ENCODE measurements around the gene LAPTM5. TPM values are rescaled to one million over a fixed set of nuclear protein-coding genes. Genes with fewer than 3 reads are reported as not detected.
A peak's percentile ranks its signal among the peaks of the same experiment; 100 is the strongest.

The LAPTM5 gene
- total RNA-seq, 2 donors from 2014 or later = 14.9 to 39.1 TPM

DNA sequence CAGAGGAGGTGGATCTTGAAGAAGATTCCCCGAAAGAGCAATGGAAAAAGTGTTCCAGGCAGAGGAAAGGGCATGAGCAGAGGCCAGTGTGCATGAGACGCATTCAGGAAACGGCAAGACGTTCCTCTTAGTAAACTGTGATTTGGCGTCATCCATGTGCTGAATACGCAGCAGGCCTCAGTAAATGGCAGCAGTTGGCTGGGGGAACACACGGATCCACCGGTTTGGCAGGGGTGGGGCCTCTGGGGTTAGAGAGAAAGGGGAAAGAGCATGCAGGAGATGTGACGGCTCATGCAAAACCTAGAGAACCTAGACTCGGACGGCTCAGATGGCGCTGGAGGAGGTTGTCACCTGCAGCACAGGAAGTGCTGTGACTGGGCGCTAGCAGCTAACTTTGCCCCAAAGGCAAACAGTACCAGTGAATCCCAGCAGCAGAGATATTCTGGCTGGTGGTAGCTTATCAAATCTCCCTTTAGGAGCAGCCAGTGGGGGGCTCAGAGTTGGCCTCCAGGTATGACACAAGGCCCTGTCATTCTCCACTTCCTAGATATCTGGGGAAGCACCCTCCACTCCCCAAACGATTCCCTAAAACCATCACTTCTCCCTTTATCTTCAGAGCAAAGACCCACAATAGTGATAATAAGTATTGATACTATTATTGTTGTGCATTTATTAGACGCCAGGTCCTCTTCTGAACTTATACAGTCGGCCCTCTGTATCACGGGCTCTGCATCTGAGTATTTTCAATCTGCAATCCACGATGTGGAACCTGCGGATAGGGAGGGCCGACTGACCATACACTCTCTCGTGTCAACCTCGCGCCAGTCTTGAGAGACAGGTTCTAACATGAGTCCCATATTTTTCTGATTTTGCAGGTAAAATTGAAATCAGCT is 7.6 kb downstream of the LAPTM5 start:
- DNase-seq (ENCODE audit: low spot score) = no peak
- Histone ChIP-seq H3K36me3 (no peaks in the 10 kb centered on the region), H3K9me3 (no peaks in the 10 kb centered on the region), H3K27ac (no peak overlapping the region), H3K4me1 (replicated peaks) (no peaks in the 10 kb centered on the region), H3K27me3 (replicated peaks; ENCODE audit: insufficient read depth) (no peaks in the 10 kb centered on the region), H3K4me3 (no peak overlapping the region)
- no peak for TF ChIP-seq POLR2AphosphoS5 (IDR thresholded peaks at IDR 0.05)
- no peak for TF ChIP-seq POLR2A (IDR thresholded peaks at IDR 0.05)
- TF ChIP-seq, protein P1, sequence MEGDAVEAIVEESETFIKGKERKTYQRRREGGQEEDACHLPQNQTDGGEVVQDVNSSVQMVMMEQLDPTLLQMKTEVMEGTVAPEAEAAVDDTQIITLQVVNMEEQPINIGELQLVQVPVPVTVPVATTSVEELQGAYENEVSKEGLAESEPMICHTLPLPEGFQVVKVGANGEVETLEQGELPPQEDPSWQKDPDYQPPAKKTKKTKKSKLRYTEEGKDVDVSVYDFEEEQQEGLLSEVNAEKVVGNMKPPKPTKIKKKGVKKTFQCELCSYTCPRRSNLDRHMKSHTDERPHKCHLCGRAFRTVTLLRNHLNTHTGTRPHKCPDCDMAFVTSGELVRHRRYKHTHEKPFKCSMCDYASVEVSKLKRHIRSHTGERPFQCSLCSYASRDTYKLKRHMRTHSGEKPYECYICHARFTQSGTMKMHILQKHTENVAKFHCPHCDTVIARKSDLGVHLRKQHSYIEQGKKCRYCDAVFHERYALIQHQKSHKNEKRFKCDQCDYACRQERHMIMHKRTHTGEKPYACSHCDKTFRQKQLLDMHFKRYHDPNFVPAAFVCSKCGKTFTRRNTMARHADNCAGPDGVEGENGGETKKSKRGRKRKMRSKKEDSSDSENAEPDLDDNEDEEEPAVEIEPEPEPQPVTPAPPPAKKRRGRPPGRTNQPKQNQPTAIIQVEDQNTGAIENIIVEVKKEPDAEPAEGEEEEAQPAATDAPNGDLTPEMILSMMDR (IDR thresholded peaks at IDR 0.05) = no peak
- WGBS = 80% methylated on average over 23 of the region's 23 CpGs
- intact Hi-C loops (cut with DNase I) = no loop called here

DNA sequence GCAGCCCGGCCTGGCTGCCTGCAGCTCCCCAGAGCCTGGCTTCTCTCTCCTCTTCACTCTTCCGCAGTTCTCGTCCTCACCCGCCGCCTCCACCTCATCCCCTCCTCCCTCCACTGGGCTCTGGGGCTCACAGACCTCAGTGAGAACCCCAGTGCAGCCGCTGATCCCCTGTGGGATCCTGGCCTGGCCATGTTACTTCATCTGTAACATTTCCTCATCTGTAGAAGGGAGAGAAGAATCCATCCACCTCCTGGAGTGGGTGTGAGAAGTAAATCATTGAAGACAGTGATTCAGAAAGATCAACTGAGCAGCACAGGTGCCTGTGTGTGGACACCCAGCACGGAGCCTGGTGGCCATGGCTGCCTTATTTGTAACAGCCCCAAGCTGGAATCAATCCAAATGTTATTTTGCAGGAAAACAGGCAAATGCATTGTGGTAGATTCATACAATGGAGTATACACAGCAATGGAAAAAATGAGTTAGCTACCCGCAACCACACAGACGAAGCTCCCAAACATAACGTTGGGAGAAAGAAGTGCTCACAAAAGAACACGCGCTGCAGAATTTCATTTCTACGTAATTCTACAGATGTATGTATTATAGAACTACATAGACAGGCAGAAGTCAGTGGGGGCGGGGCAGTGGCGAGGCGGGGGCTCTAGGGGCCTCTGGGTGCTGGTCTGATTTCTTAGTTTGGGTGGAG is 8.7 kb downstream of the LAPTM5 start:
- Histone ChIP-seq H3K4me3 (no peak overlapping the region), H3K9me3 (no peaks in the 10 kb centered on the region), H3K4me1 (replicated peaks) (no peaks in the 10 kb centered on the region), H3K27ac (peak overlapping the region in 1 of 2 donors; percentile 36), H3K27me3 (replicated peaks; ENCODE audit: insufficient read depth) (no peaks in the 10 kb centered on the region), H3K36me3 (no peaks in the 10 kb centered on the region)
- intact Hi-C loops (cut with DNase I) = no loop called here
- TF ChIP-seq POLR2A (IDR thresholded peaks at IDR 0.05) (no peak), POLR2AphosphoS5 (IDR thresholded peaks at IDR 0.05) (no peak)
- TF ChIP-seq, protein P1 (IDR thresholded peaks at IDR 0.05) = no peak
- 74% methylated on average over 16 of the region's 16 CpGs for WGBS
- DNase-seq (ENCODE audit: low spot score) = no peak

DNA sequence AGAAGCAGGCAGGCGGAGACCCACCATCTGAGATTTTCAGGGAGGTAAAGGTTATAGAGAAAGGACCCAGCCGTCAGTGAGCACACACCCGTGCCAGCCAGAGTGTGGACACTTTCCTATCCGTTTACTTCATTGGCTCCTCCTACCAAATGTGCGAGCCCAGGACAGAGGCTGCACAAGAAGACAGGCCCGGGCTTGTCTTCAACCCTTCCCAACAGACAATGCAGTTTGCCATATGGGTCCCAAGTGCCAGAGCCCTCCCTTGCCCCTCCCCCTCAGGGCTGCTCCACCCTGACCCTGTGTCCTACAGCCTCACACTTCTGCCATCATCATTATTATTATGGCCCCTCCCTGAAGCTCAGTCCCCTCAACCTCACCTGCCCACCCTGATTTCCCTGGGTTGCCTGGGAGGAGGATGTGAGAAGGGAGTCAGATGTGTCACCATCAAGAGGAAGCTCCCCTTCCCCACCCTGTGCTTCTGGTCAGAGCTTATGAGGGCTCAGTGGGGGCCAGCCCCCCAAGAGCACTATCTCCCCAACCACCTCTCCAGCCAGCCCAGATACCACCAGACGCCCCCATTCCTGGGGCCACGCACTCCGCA is 9.4 kb downstream of the LAPTM5 start:
- TF ChIP-seq POLR2A (IDR thresholded peaks at IDR 0.05) (no peak), POLR2AphosphoS5 (IDR thresholded peaks at IDR 0.05) (no peak)
- TF ChIP-seq, protein P1 (IDR thresholded peaks at IDR 0.05) = no peak
- Histone ChIP-seq H3K4me3 (no peak overlapping the region), H3K27ac (peak overlapping the region in 1 of 2 donors; percentile 36), H3K27me3 (replicated peaks; ENCODE audit: insufficient read depth) (no peaks in the 10 kb centered on the region), H3K9me3 (no peaks in the 10 kb centered on the region), H3K4me1 (replicated peaks) (no peaks in the 10 kb centered on the region), H3K36me3 (no peaks in the 10 kb centered on the region)
- intact Hi-C loops (cut with DNase I) = no loop called here
- DNase-seq (ENCODE audit: low spot score) = peak; percentile 64
- WGBS = 49% methylated on average over 9 of the region's 9 CpGs

DNA sequence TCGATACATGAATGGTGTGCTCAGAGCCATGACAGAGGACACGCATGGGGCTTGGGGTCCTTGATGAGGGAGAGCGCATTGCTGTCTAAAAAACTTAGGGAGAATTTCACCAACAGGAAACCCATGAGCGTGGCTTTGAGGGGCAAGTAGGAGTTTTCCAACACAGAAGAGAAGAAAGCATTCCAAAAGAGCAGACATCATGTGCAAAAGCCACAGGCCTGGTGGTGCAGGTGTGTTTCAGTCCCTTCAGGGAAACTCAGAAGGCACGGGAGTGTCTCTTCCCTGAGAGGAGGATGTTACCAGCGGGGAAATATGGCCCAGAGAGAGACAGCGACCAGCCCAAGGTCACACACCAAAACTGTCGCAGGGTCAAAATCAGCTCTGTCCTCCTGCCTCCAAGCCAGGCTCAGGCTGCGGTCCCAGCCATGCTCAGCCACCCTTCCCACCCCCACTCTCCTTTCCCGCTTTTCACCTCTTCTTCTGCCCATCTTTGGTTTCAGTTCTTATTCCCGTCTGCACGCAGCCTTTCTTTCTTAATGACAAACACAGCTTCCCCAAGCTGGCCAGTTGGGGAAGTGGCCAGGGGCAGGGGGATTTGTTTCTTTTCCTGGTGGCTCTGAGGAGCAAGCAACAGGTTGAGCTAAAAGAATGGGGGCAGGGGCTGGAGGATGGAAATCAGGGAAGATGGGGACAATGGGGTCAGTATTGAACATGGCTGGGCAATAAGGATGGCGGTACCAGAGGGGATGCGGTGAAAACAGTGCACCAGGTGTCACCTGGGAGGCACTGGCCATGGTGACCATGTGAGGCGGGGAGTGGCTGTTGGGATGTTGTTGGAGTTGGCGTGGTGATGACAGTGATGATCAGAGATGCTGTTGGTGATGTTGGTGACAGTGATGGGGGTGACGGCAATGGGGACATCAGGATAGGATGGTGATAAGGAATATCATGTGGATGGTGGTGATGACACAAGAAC is 10.3 kb downstream of the LAPTM5 start:
- Histone ChIP-seq H3K4me3 (no peak overlapping the region), H3K36me3 (no peaks in the 10 kb centered on the region), H3K27ac (no peak overlapping the region), H3K9me3 (no peaks in the 10 kb centered on the region), H3K27me3 (replicated peaks; ENCODE audit: insufficient read depth) (no peaks in the 10 kb centered on the region), H3K4me1 (replicated peaks) (no peaks in the 10 kb centered on the region)
- no peak for TF ChIP-seq POLR2A (IDR thresholded peaks at IDR 0.05)
- no peak for TF ChIP-seq POLR2AphosphoS5 (IDR thresholded peaks at IDR 0.05)
- TF ChIP-seq, protein P1 (IDR thresholded peaks at IDR 0.05) = no peak
- 91% methylated on average over 17 of the region's 17 CpGs for WGBS
- no peak for DNase-seq (ENCODE audit: low spot score)
- intact Hi-C loops (cut with DNase I) = no loop called here

Data from prostate gland (tissue), 2 donors.